Coronary artery (tissue), 2 donors: ENCODE data around the gene DNMT1.

ENCODE experiments used
- DNase-seq: peaks from one replicate; pipeline ENCODE4 v3.0.0-alpha.2; 2017; ENCODE audit warnings: low spot score
- H3K27ac ChIP-seq, 2 donors: fragments of 200-600 bp; sonication (generic); one replicate each; pipeline ENCODE4 v1.5.1; 2016 to 2019
- H3K4me3 ChIP-seq: fragments of 200-600 bp; sonication (generic); 2 replicates; pipeline ENCODE4 v1.5.1; 2016; ENCODE audit warnings: mild to moderate bottlenecking, moderate library complexity
- TF ChIP-seq, protein P1 (sequence below): fragments of 200-600 bp; sonication (generic); IDR thresholded peaks from one replicate; pipeline ENCODE4 v1.5.1; 2019; ENCODE audit warnings: antibody characterized with exemption

Gene DNMT1

GRCh38 chr19:10141479-10141878, 53.3 kb downstream of the DNMT1 start:
- TF ChIP-seq, protein P1, sequence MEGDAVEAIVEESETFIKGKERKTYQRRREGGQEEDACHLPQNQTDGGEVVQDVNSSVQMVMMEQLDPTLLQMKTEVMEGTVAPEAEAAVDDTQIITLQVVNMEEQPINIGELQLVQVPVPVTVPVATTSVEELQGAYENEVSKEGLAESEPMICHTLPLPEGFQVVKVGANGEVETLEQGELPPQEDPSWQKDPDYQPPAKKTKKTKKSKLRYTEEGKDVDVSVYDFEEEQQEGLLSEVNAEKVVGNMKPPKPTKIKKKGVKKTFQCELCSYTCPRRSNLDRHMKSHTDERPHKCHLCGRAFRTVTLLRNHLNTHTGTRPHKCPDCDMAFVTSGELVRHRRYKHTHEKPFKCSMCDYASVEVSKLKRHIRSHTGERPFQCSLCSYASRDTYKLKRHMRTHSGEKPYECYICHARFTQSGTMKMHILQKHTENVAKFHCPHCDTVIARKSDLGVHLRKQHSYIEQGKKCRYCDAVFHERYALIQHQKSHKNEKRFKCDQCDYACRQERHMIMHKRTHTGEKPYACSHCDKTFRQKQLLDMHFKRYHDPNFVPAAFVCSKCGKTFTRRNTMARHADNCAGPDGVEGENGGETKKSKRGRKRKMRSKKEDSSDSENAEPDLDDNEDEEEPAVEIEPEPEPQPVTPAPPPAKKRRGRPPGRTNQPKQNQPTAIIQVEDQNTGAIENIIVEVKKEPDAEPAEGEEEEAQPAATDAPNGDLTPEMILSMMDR = no peak
- Histone ChIP-seq H3K4me3 (no peak overlapping the region), H3K27ac (no peak overlapping the region)
- DNase-seq = no peak

DNA sequence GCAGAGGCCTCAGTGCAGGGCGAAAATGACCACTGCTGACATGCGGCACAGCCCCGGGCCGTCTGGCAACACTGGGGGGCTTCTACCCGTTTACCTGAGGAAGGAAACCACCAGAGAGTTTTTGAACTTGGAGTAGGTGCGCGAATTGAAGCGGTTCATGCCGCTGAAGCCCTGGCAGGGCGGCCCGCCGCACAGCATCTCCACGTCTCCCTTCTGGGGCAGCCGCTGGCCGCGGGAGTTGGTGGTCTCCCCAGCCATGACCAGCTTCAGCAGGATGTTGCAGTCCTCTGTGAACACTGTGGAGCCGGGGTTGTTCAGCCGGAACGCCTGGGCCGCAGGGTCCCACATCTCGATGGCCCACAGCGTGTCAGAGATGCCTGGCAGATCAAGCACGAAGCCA, 54.8 kb downstream of the DNMT1 start:
- no peak overlapping the region for H3K27ac ChIP-seq
- TF ChIP-seq, protein P1 = no peak
- H3K4me3 ChIP-seq = no peak overlapping the region
- no peak for DNase-seq

- no peak overlapping the region for H3K27ac ChIP-seq
- no peak for DNase-seq
- no peak overlapping the region for H3K4me3 ChIP-seq
- TF ChIP-seq, protein P1 = no peak
Measured at GRCh38 chr19:10138879-10139795, 55.6 kb downstream of the DNMT1 start.

DNA sequence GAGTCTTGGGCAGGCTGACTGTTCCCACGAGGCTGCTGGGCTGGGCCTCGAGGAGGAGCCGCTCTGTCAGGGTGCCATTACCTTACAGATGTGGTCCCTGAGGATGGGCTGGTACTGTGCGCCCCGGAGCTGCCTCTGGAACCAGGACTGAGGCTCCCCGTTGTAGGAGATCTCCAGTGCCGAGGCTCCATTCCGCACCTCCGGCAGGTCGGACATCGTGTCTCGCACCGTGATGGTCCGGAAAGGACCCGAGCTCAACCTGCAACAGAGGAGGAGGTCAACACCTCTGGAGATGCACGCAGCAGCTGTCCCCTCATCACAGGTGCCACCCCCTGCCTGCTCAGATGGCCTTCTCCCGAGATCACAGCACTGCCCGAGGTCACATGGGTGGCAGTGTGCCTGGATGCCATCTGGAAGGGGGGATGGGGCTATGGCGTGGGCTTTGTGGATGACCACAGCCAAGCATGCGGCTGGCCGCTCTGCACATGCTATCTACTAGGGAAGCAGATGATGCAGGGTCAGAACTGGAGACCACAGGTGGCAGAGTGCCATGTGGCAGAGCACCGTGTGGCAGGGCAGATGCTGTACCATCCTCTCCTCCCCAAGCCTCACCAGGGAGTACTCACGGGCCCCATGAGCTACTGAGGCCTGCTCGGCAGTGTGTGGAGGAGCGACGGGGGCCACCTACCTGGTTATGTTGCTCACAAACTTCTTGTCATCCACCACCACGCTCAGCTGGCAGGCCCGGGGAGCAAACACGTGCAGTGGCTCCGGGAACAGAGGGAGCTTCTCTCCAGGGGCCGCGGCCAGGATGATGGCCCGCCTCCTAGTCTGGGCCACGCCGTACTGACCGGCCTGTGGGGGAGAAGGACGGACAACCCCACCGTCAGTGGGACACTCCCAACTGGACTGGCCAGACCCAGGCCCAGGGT, 56.7 kb downstream of the DNMT1 start:
- no peak for DNase-seq
- Histone ChIP-seq H3K4me3 (no peak overlapping the region), H3K27ac (no peak overlapping the region)
- TF ChIP-seq, protein P1 = no peak

- TF ChIP-seq, protein P1 = no peak
- H3K27ac ChIP-seq = no peak overlapping the region
- no peak for DNase-seq
- no peak overlapping the region for H3K4me3 ChIP-seq
Measured at GRCh38 chr19:10136936-10137335, 57.8 kb downstream of the DNMT1 start.

DNA sequence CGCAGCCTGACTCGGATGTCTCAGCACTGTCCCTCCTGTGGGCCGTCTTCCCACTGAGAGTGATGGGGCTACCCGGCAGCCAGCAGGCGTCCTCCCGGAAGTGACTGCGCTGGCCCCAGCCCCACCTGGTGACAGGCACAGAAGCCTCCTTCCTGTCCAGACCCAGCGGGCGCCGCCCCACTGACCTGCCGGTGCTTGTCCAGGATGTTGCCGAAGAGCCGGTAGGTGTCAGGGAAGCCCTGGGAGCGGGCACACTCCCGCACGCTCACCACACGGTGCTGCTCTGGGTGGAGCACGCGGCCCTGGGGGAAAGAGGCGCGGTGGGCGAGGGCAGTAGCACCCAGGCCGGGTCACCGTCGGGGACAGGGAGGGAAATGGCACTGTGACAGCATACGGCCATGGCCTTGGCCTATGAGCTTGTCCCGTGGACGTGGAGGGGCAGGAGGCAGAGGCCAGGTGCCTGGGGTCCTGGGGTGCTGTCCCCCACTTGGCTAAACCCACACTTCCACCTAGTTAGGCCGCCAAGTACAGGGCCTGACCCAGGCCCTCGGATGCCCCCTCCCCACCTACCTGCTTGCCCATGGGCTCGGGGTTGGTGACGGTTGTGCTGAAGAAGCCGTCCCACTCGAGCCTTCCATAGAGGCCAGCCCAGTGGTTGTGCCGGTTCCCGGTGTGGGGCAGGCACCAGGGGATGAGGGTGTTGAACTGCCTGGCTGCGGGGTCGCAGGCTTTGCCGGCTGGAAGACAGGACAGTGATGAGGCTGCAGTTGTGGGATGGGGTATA, 59.0 kb downstream of the DNMT1 start:
- DNase-seq = no peak
- no peak overlapping the region for H3K4me3 ChIP-seq
- H3K27ac ChIP-seq = no peak overlapping the region
- TF ChIP-seq, protein P1 = no peak
